IMR-90 (cell line): ENCODE results near the gene TMEM209. TPM values are rescaled to one million over a fixed set of nuclear protein-coding genes. Genes with fewer than 3 reads are reported as not detected.

ENCODE experiments used
- ATAC-seq: fragments of 200-7000 bp; cut with Tn5 transposase; 2 replicates; pipeline ENCODE4 v1.9.1; 2020; ENCODE audit warnings: low read depth, mild to moderate bottlenecking, moderate library complexity
- BruUV-seq: library from RNA; stranded (reverse); fragments of 400-500 nt; replicated peaks from 2 replicates; lab custom pipeline; 2021; lab: Mats Ljungman, UMichigan
- CTCF ChIA-PET: fragments of 300-600 bp; formaldehyde crosslinking; extraction: SDS; loops from one replicate; lab custom pipeline; 2021; ENCODE audit warnings: antibody characterized with exemption; lab: Yijun Ruan, JAX
- POLR2A ChIA-PET: fragments of 300-600 bp; sonication (Branson Sonifier 250); formaldehyde crosslinking; loops from one replicate; lab custom pipeline; 2022; ENCODE audit warnings: antibody characterized with exemption; ENCODE audit not compliant: unreplicated experiment; lab: Charles Lee
- DNase-seq: peaks from one replicate; pipeline ENCODE4 v3.0.0; 2013
- H2AFZ ChIP-seq: replicated peaks from 2 replicates; pipeline ENCODE3; 2013; ENCODE audit warnings: low read length, mild to moderate bottlenecking; ENCODE audit not compliant: poor library complexity
- H2AK5ac ChIP-seq: 2 replicates; pipeline ENCODE4 v1.6.1; 2013; ENCODE audit warnings: low read depth, low read length, inconsistent platforms
- H2AK9ac ChIP-seq: replicated peaks from 2 replicates; pipeline ENCODE3; 2013; ENCODE audit warnings: mild to moderate bottlenecking, low read depth, low read length, moderate library complexity; ENCODE audit not compliant: poor library complexity
- H2BK120ac ChIP-seq: 2 replicates; pipeline ENCODE4 v1.6.1; 2013; ENCODE audit warnings: low read depth, low read length, inconsistent platforms
- H2BK15ac ChIP-seq: 3 replicates; pipeline ENCODE4 v1.6.1; 2013; ENCODE audit warnings: low read depth, low read length, inconsistent platforms
- H2BK20ac ChIP-seq: 2 replicates; pipeline ENCODE4 v1.6.1; 2013; ENCODE audit warnings: low read depth, mild to moderate bottlenecking, inconsistent platforms, low read length, moderate library complexity
- H2BK5ac ChIP-seq: 2 replicates; pipeline ENCODE4 v1.6.1; 2013; ENCODE audit warnings: mild to moderate bottlenecking, low read depth, low read length, inconsistent platforms; ENCODE audit not compliant: poor library complexity, severe bottlenecking
- H3K14ac ChIP-seq: replicated peaks from 2 replicates; pipeline ENCODE4 v1.6.1; 2013; ENCODE audit warnings: low read depth, low read length, inconsistent platforms
- H3K18ac ChIP-seq: 2 replicates; pipeline ENCODE4 v1.6.1; 2013; ENCODE audit warnings: low read depth, low read length, control low read depth
- H3K23ac ChIP-seq: 2 replicates; pipeline ENCODE4 v1.6.1; 2013; ENCODE audit warnings: low read depth, low read length, inconsistent platforms
- H3K27ac ChIP-seq: 2 replicates; pipeline ENCODE4 v1.5.1; 2013; ENCODE audit warnings: mild to moderate bottlenecking, control low read depth, low read length; ENCODE audit not compliant: insufficient read depth
- H3K27me3 ChIP-seq: 2 replicates; pipeline ENCODE4 v1.6.1; 2013; ENCODE audit warnings: low read length; ENCODE audit not compliant: control insufficient read depth, insufficient read depth
- H3K36me3 ChIP-seq: 2 replicates; pipeline ENCODE4 v1.6.1; 2013; ENCODE audit warnings: low read length, mixed read lengths; ENCODE audit not compliant: control insufficient read depth, insufficient read depth
- H3K4ac ChIP-seq: 2 replicates; pipeline ENCODE4 v1.6.1; 2013; ENCODE audit warnings: low read depth, low read length, inconsistent platforms
- H3K4me1 ChIP-seq: 2 replicates; pipeline ENCODE4 v1.6.1; 2013; ENCODE audit warnings: low read length, mixed read lengths; ENCODE audit not compliant: control insufficient read depth, insufficient read depth
- H3K4me2 ChIP-seq: 2 replicates; pipeline ENCODE4 v1.6.1; 2013; ENCODE audit warnings: low read depth, mild to moderate bottlenecking, control low read depth, low read length, moderate library complexity
- H3K4me3 ChIP-seq: 2 replicates; pipeline ENCODE4 v1.5.1; 2013; ENCODE audit warnings: low read depth, mild to moderate bottlenecking, control low read depth, low read length, moderate library complexity; ENCODE audit not compliant: insufficient read depth
- H3K56ac ChIP-seq: 2 replicates; pipeline ENCODE4 v1.6.1; 2013; ENCODE audit warnings: low read length, inconsistent platforms; ENCODE audit not compliant: insufficient read depth; ENCODE audit errors: extremely low read depth
- H3K79me1 ChIP-seq, 2 experiments: 2 replicates each; pipeline ENCODE4 v1.6.1; 2013; ENCODE audit warnings: low read length in 2 of 2, inconsistent platforms in 1 of 2, low read depth in 1 of 2
- H3K9ac ChIP-seq: 2 replicates; pipeline ENCODE4 v1.6.1; 2013; ENCODE audit warnings: low read depth, low read length, control low read depth
- H3K9me1 ChIP-seq: 2 replicates; pipeline ENCODE4 v1.6.1; 2013; ENCODE audit warnings: low read length, inconsistent platforms; ENCODE audit not compliant: insufficient read depth
- H3K9me3 ChIP-seq: 2 replicates; pipeline ENCODE4 v1.6.1; 2013; ENCODE audit warnings: low read length; ENCODE audit not compliant: control insufficient read depth, insufficient read depth
- H4K20me1 ChIP-seq: 2 replicates; pipeline ENCODE4 v1.6.1; 2013; ENCODE audit warnings: low read length, inconsistent platforms; ENCODE audit not compliant: insufficient read depth
- H4K5ac ChIP-seq: 2 replicates; pipeline ENCODE4 v1.6.1; 2013; ENCODE audit warnings: mild to moderate bottlenecking, low read depth, low read length, control low read depth
- H4K8ac ChIP-seq, 2 experiments: 2 replicates each; pipeline ENCODE4 v1.6.1; 2013; ENCODE audit warnings: low read depth in 2 of 2, low read length in 2 of 2, control low read depth in 1 of 2, inconsistent platforms in 1 of 2
- H4K91ac ChIP-seq: 2 replicates; pipeline ENCODE4 v1.6.1; 2013; ENCODE audit warnings: low read depth, low read length, inconsistent platforms; ENCODE audit not compliant: insufficient read depth
- BHLHE40 ChIP-seq: fragments of 150-350 bp; IDR thresholded peaks from 2 replicates; pipeline ENCODE4 v1.6.1; 2016; ENCODE audit warnings: mild to moderate bottlenecking, low read depth, low read length
- SMC3 ChIP-seq: fragments of 150-350 bp; IDR thresholded peaks from 2 replicates; pipeline ENCODE4 v1.6.1; 2016; ENCODE audit warnings: low read depth, mild to moderate bottlenecking, antibody characterized with exemption, low read length, moderate library complexity
- WGBS, 2 experiments: methylation state at CpG; one replicate each; pipeline versions ENCODE4 v1.1.5 to v1.1.7; 2013; ENCODE audit warnings: missing lambda C conversion rate in 2 of 2; ENCODE audit not compliant: insufficient read length in 1 of 2; ENCODE audit errors: extremely low coverage in 2 of 2; 5-methylcytosine and 5-hydroxymethylcytosine counted together
- dilution Hi-C: fragments of 300-500 bp; cut with HindIII; formaldehyde crosslinking; loops from one replicate; pipeline ENCODE4 v1.14.3; 2018; ENCODE audit warnings: low sequenced_read_pairs; ENCODE audit not compliant: unreplicated experiment
- in situ Hi-C: fragments of 300-500 bp; cut with MboI; formaldehyde crosslinking; loops from 3 replicates; pipeline ENCODE4 v1.14.3; 2019; ENCODE audit warnings: low sequenced_read_pairs, inconsistent platforms, mixed read lengths
- intact Hi-C: fragments of 100-400 bp; cut with micrococcal nuclease; formaldehyde crosslinking; loops from 2 replicates; pipeline ENCODE4 v1.10.0; 2022
- polyA plus RNA-seq, 3 experiments: library from polyadenylated mRNA; depleted of rRNA; stranded (reverse); fragments of >200 nt; gene quantifications; 2 replicates each; pipeline ENCODE4 v1.2.3, GENCODE V29; 2012; ENCODE audit warnings: low replicate concordance in 1 of 3
- total RNA-seq: library from RNA; depleted of rRNA; stranded (reverse); fragments of >200 nt; gene quantifications from 2 replicates; pipeline ENCODE4 v1.2.3, GENCODE V29; 2012

TMEM209 gene
- total and polyA plus RNA-seq, 2 of the 4 experiments (the other 2 are of a cell fraction), result 8.0 to 11.3 TPM

- ATAC-seq (no peak), DNase-seq (no peak)
- Histone ChIP-seq H3K4ac (no peak overlapping the region), H3K9me3 (peaks cover 3% of the 10 kb centered on the region; the same call in 1 of the 2 replicates), H2BK5ac (no peak overlapping the region), H3K4me3 (no peak overlapping the region), H2AK9ac (no peak overlapping the region), H3K18ac (no peak overlapping the region), H3K36me3 (no peaks in the 10 kb centered on the region), H4K5ac (no peak overlapping the region), H4K8ac (no peak overlapping the region), H2BK15ac (no peak overlapping the region), H2BK20ac (no peak overlapping the region), H4K91ac (no peak overlapping the region), H3K23ac (no peak overlapping the region), H3K56ac (no peak overlapping the region), H3K9ac (no peak overlapping the region), H2BK120ac (no peak overlapping the region), H3K27me3 (no peaks in the 10 kb centered on the region), H3K79me1 (no peaks in the 10 kb centered on the region), H2AK5ac (no peak overlapping the region), H3K27ac (no peak overlapping the region), H3K4me2 (no peak overlapping the region), H3K4me1 (no peaks in the 10 kb centered on the region), H3K9me1 (peaks cover 11% of the 10 kb centered on the region), H4K20me1 (no peaks in the 10 kb centered on the region), H3K14ac (no peak overlapping the region), H2AFZ (no peak overlapping the region)
- peak; percentile 10; the same call in 1 of the 2 replicates for TF ChIP-seq SMC3
- no peak for TF ChIP-seq BHLHE40
- in situ Hi-C loops (no loop called here), intact Hi-C loops (no loop called here), dilution Hi-C loops (no loop called here)
- ChIA-PET POLR2A (no interaction called here), CTCF (no interaction called here)
- 72% methylated on average over 19 of the region's 31 CpGs; no CpG with 5 or more reads in 1 of the 2 experiments for WGBS, 2 experiments
- no TSS peak for BruUV-seq
Observed at GRCh38 chr7:130154501-130155317, 50.5 kb downstream of the TMEM209 start.
